WERI-Rb-1 (cell line): ENCODE measurements around the gene AFAP1.

ENCODE experiments used
- DNase-seq: peaks from one replicate; pipeline ENCODE4 v3.0.0-alpha.2; 2020
- H3K27ac ChIP-seq: fragments of 250-450 bp; sonication (Bioruptor Pico); 2 replicates; pipeline ENCODE4 v1.5.1; 2020; ENCODE audit warnings: mild to moderate bottlenecking, moderate library complexity
- H3K27me3 ChIP-seq: fragments of 250-450 bp; sonication (Bioruptor Pico); 2 replicates; pipeline ENCODE4 v1.5.1; 2021; ENCODE audit warnings: mild to moderate bottlenecking, low read depth, moderate library complexity; ENCODE audit not compliant: insufficient read depth, severe bottlenecking
- H3K36me3 ChIP-seq: fragments of 250-450 bp; sonication (Bioruptor Pico); 2 replicates; pipeline ENCODE4 v1.5.1; 2020; ENCODE audit warnings: mild to moderate bottlenecking, moderate library complexity
- H3K4me3 ChIP-seq: 2 replicates; pipeline ENCODE4 v1.5.1; 2011; ENCODE audit warnings: low read depth, mild to moderate bottlenecking, control low read depth, low read length
- H3K9me3 ChIP-seq: fragments of 250-450 bp; sonication (Bioruptor Pico); 2 replicates; pipeline ENCODE4 v1.5.1; 2021; ENCODE audit warnings: mild to moderate bottlenecking, moderate library complexity; ENCODE audit not compliant: severe bottlenecking
- CTCF ChIP-seq: IDR thresholded peaks from 2 replicates; pipeline ENCODE4 v1.5.1; 2011; ENCODE audit warnings: low read depth, mild to moderate bottlenecking, control low read depth, inconsistent platforms, low read length

AFAP1 gene

GRCh38 chr4:7850489-7850888 lies 89.2 kb downstream of the AFAP1 start:
- Histone ChIP-seq H3K27me3 (no peaks in the 10 kb centered on the region), H3K27ac (no peak overlapping the region), H3K36me3 (peaks cover 29% of the 10 kb centered on the region), H3K9me3 (no peaks in the 10 kb centered on the region), H3K4me3 (no peak overlapping the region)
- peak; percentile 81 for TF ChIP-seq CTCF
- no peak for DNase-seq

- Histone ChIP-seq H3K36me3 (peaks cover 19% of the 10 kb centered on the region), H3K27ac (no peak overlapping the region), H3K4me3 (no peak overlapping the region), H3K27me3 (no peaks in the 10 kb centered on the region), H3K9me3 (no peaks in the 10 kb centered on the region)
- no peak for DNase-seq
- TF ChIP-seq CTCF, result no peak
Observed at GRCh38 chr4:7847206-7847605, 92.5 kb downstream of the AFAP1 start.

- H3K9me3 ChIP-seq, result no peaks in the 10 kb centered on the region
- peaks cover 15% of the 10 kb centered on the region for H3K36me3 ChIP-seq
- no peak overlapping the region for H3K27ac ChIP-seq
- no peaks in the 10 kb centered on the region for H3K27me3 ChIP-seq
- DNase-seq, result peak; percentile 74
- H3K4me3 ChIP-seq, result no peak overlapping the region
- TF ChIP-seq CTCF, result peak; percentile 70
Observed at GRCh38 chr4:7845493-7846128, 94.0 kb downstream of the AFAP1 start.

- Histone ChIP-seq H3K36me3 (peaks cover 10% of the 10 kb centered on the region), H3K27me3 (no peaks in the 10 kb centered on the region), H3K4me3 (no peak overlapping the region), H3K9me3 (no peaks in the 10 kb centered on the region), H3K27ac (no peak overlapping the region)
- no peak for TF ChIP-seq CTCF
- no peak for DNase-seq
Observed at GRCh38 chr4:7844594-7844991, 95.1 kb downstream of the AFAP1 start.

GRCh38 chr4:7843831-7844593 lies 95.6 kb downstream of the AFAP1 start:
- no peaks in the 10 kb centered on the region for H3K27me3 ChIP-seq
- peak; percentile 91 for DNase-seq
- no peak overlapping the region for H3K27ac ChIP-seq
- TF ChIP-seq CTCF, result peak; percentile 95
- peaks cover 5% of the 10 kb centered on the region for H3K36me3 ChIP-seq
- no peak overlapping the region for H3K4me3 ChIP-seq
- no peaks in the 10 kb centered on the region for H3K9me3 ChIP-seq
